ENCODE results near the gene KRT24.
"Not testable (repeated sequence)": the region's sequence is repeated elsewhere in the genome, so short reads cannot be mapped to it uniquely, and the experiment has no call there.

The KRT24 gene

DNA sequence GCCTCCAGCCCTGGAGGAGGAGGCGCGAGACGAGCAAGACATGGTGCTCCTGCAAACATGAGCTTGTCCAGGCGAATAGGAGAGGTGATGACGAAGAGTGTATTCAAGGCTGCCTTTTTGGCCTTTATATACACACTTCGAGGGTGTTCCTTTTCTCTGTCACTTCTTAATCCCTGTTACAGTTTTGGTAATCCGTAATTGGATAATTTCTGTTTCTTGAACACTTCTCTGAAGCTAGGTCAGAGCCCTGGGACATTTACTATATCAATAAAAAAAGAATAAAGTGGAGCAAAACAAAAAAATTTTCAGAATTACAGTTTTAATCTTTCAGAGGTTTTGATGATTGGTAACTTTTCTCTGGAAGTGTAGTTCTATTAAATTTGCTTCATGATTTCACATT lies at the start of gene KRT24:
Gene KRT24, minus strand, starts transcription at position 101 of the 400 bp plus-strand sequence. Its CDS starts 59 bp downstream, at position 42.
- in situ Hi-C loops (cut with HindIII; ENCODE audit: low sequenced_read_pairs) = no loop called here

DNA sequence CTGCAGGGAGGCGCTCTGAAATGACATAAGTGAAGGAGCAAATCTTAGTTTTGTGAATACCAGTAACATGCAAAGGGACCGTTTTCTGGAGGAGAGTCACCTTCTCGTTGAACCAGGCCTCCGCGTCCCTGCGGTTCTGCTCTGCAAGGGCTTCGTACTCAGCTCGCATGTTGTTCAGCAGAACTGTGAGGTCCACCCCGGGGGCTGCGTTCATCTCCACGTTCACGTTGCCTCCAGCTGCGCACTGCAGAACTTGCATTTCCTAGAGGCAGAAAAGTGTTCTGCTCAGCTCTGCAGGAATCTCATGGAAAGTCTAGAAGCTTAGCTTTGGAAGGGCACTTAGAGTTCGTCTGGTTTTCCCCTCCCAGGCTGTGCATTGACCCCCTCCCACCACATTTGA lies 47.5 kb upstream of the KRT24 start:
- in situ Hi-C loops (cut with HindIII; ENCODE audit: low sequenced_read_pairs) = no loop called here

DNA sequence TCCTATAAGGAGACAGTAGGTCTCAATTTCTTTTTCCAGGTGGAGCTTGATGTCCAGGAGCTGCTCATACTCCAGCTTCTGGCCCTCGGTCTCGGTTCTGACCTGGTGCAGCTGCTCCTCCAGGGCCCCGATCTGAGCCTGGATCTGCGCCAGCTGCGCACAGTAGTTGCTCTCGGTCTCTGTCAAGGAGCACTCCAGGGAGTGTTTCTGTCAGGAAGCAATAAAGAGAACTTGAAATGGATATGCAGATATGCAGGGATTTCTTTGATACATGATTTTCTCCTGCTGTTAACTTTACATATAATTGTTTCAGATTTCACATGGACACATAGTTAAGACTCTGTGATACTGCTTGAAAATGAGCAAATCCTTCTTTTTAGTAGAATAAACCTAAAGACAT lies 46.8 kb upstream of the KRT24 start:
- in situ Hi-C loops (cut with HindIII; ENCODE audit: low sequenced_read_pairs) = no loop called here

DNA sequence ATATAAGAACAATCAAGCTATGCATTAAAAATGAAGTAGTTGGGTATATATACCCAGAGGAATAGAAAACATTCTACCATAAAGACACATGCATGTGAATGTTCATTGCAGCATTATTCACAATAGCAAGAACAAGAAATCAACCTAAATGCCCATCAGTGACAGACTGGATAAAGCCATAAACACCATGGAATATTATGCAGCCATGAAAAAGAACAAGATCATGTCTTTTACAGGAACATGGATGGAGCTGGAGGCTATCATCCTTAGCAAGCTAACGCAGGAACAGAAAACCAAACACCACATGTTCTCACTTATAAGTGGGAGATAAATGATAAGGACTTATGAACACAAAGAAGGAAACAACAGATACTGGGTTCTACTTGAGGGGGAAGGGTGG lies 45.1 kb upstream of the KRT24 start:
- in situ Hi-C loops (cut with HindIII; ENCODE audit: low sequenced_read_pairs) = not testable (repeated sequence)

DNA sequence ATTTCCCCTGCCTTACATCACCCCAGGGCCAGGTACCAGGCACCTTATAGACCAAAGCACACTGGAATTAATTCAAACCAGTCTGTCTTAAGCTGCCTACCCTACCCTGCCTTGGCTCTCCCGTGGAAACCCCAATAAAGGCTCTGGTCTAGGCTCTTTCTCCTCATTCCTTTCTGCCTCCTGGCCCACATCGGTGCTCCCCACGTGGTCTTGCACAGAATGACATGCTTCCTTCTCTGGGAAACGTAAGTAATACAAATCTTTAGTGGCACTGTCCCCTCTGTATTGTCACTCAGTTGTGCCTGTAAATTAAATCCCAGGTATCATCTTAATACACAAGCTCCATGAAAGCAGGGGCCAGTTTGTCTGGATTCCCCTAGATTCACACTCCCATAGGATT lies 35.0 kb upstream of the KRT24 start:
- in situ Hi-C loops (cut with HindIII; ENCODE audit: low sequenced_read_pairs) = no loop called here

DNA sequence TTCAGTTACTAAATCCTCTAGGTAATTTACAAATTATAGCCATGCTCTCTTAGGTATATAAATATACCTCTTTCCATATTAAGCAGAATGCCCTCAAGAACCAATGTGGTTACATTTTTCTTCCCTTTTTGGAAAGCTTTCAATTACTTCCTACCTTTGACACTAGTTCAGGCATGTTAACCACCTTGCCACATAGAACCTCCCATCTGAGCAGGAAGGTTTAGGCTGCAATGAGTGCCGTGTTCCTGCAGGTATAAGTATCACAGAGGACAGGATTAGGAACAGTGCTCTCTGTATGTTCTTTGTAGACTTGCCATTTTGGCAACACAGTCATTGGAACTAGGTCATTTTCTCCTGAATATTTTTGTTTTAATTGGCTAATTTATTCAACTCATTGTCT lies 31.5 kb upstream of the KRT24 start:
- in situ Hi-C loops (cut with HindIII; ENCODE audit: low sequenced_read_pairs) = no loop called here

DNA sequence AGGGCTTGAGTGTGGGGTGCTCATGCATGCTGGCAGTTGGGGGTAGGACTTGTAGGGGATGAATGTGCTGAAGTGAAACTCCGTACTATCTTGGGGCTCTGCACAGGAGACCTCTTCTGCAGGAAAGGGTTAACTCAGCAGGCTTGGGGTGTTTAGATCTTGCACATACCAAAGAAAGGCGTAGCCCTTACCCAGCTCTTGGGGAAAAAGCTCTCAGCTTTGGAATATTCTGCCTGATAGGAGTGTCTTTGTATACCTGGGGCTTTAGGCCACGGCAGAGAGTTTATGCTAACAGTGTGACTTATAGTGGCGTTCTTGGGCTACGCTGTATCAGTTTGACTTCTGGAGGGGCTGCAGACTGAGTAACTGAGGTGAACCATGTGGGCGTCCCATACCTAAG lies 30.5 kb upstream of the KRT24 start:
- in situ Hi-C loops (cut with HindIII; ENCODE audit: low sequenced_read_pairs) = no loop called here

DNA sequence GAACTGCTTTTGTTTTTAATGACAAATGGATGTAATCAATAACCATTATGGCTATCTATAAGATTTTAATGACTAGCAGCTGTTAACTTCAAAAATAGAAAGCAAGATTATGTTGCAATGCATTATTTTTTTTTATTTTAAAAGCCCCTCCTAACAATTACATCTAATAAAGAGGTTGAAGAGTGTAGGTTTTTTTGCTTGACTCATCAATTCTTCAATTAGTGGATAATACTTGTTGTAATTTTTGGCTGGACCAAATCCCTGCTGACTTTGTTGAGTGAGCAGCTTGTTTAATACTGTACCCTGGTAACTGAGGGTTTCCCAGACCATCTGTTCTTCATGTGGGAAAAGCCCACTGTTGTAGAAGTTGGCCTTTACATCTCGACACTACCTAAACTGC lies 27.4 kb upstream of the KRT24 start:
- in situ Hi-C loops (cut with HindIII; ENCODE audit: low sequenced_read_pairs) = no loop called here

DNA sequence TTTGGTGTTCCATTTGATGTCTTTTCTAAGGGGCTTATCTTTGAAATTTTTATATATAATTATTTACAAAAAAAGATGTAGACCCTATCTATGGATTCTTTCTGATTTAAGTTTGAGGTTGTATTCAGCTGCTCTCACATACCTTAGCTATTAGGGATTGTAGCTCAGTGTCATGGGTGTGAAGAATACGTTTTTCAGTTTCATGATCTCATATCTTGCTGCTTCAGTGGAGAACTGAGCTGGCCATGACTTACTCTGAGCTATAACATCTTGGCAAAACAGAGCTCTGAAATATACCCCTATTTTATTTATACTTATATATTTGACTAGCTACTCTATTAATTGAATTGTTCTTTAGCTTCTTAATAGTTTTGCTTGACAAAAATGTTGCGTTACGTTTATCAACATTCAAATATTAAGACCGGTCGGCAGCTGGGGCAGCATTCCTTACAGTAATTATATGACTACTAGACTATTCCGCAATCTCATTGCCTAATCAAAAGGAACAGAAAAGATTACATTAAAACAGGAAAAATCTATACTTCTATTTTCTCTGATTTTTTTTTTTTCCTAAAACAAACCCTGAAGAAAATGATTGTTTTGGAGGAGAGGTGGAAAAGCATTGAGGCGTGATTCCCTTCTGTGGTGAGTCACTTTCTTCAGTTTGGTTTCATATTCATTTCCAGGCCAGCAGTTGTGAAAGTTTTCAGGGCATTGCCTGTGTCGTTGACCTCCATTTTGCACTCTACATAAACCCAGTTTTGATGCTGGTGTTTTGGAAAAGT lies 24.1 kb upstream of the KRT24 start:
- in situ Hi-C loops (cut with HindIII; ENCODE audit: low sequenced_read_pairs) = no loop called here

DNA sequence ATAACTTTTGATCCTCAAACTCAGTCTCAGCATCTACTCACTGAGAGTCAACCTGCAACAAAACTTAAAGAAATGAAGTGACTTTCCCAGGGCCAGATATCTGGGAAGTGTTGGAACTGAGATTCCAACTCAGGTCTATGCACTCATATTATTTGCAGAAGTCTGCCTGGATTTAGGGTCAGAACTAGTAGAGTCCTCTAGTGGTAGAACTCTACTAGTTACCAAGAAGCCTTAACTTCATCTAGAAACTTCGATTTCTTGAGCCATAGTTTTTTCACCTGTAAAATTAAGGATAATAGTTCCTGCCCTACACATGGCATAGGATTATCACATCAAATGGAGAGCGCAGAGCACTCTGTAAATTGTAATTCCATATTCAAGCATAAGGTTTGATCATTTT lies 23.4 kb upstream of the KRT24 start:
- in situ Hi-C loops (cut with HindIII; ENCODE audit: low sequenced_read_pairs) = no loop called here

DNA sequence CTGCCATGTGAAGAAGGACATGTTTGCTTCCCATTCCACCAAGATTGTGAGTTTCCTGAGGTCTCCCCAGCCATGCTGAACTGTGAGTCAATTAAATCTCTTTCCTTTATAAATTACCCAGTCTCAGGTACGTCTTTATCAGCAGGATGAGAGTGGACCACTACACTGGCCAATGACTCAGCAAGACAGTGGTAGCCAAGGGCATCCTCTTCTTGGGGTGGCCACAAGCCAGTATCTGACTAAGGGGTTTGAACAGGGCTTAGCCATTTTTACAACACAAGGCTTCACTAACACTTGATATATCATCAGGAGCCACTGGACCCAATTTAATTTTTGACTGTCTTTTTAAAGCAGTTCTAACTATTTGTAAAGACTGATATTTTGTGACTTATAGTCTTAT lies 21.1 kb upstream of the KRT24 start:
- in situ Hi-C loops (cut with HindIII; ENCODE audit: low sequenced_read_pairs) = no loop called here

DNA sequence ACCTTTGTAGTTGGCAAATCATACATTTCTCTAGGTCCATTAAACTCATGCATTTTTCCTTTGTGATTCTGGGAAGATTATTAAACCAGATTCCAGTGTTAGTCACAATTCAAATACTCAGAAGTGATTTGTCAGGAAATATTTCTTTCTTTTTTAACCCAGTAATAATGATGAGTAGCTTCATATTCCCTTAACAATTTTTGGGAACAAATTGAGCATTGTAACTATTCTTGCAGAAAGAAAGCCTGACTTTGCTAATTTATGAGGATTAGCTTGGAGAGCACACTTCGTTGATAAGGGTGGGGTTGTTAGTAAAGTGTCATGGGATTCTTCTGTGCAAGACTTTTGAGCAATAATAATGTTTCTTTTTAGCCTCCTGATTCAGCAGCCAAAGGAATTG lies 18.7 kb upstream of the KRT24 start:
- in situ Hi-C loops (cut with HindIII; ENCODE audit: low sequenced_read_pairs) = no loop called here

DNA sequence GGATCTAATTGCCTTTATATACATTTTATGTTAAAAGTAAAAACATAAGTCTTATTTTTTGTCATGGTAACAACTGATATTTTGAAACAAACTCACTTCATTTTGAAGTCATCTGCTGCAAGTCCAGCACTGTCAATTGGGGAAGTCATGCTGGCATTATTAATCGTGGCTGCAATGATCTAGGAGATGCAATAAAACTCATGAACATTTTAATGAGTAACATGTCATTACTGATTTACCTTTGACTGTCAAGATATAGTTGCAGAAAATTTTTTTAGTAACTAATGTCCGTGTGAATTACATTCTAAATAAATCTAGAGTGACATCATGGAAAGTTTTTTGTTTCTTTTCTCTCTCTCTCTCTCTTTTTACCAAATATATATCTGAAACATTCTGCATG lies 17.3 kb upstream of the KRT24 start:
- in situ Hi-C loops (cut with HindIII; ENCODE audit: low sequenced_read_pairs) = no loop called here

DNA sequence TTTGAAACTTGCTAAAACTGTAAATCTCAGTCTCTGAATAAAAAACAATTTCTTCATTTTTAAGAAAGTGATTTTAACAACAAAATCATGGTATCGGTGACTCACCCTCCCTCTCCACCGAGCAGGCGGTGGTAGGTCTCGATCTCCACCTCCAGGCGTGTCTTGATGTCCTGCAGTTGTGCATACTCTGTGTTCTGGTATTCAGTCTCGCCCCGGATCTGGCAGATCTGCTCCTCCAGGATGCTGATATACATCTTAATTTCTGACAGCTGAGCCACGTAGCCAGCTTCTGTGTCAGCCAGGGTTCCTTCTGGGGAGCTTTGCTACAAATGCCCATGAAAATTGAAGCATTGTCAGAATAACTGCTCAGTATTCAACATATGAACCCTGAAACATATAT lies 15.4 kb upstream of the KRT24 start:
- in situ Hi-C loops (cut with HindIII; ENCODE audit: low sequenced_read_pairs) = no loop called here

DNA sequence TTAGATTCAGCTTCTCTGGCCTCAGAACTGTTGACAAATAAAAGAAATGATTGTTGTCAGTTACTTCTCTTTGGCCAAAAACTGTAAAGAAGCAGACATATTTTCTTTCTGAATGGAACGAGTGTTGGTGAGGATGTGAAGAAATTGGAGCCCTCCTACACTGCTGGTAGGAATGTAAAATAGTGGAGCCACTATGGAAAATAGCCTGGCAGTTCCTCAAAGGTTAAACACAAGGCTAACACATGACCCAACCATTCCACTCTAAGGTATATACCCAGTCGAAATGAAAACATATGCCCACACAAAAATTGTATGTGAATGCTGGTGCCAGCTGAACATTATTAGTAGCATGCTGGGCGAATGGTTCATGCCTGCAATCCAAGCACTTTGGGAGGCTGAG lies 14.2 kb upstream of the KRT24 start:
- in situ Hi-C loops (cut with HindIII; ENCODE audit: low sequenced_read_pairs) = no loop called here

DNA sequence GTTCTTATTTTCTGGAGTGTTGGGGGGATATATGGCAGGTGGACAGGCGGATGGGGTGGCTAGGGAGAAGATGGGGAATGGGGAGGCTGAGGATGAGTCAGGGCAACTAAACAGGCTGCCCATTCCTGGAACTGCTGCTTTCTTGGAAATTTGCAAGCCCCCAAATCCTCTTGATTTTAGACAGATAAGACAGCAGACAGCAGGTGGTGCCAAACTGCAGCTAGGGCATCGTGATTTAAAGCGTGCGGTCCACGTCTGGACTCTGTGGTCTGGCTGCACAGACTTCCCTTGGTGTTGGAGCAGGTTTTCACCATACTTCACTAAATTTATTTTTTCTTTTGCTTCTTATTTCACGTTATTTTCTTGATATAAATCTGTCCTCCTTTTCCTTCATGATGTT lies 10.9 kb upstream of the KRT24 start:
- in situ Hi-C loops (cut with HindIII; ENCODE audit: low sequenced_read_pairs) = no loop called here

DNA sequence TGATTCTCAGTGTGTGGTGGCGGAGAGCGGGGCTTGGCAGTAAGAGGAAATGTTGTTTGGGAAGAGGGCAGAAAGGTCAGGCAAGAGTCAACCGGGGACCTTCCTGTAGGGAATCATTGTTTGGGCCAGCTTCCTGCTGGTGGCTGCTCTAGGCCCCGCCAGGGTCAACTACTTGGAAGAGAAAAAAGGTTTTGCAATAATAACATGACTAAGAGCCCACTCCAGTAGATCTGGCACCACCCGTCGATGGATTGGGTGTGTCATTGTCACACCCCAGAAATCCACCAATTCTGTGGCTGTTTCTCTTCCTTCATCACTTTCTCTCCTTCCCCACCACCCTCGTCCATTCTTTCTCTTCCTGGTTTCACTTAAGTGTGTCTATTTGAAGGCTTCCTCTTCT lies 4.2 kb upstream of the KRT24 start:
- in situ Hi-C loops (cut with HindIII; ENCODE audit: low sequenced_read_pairs) = no loop called here

DNA sequence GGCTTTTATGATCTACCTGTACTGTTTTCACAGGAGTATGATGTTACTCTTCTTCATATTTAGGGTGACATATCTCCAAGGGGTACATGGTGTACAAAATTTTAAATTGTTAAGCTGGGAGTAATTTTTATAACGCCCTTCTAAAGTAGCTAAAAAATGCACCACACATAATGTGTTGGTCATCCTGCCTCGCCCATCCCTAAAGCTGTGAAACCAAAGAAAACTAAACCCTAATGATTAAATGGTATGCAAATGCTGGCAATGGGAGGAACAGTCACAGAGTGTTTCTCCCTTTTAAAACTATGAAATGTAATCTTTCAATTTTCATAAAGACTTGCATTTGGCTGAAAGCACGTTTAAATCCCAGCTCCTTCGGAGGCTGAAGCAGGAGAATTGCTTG lies 2.0 kb upstream of the KRT24 start:
- in situ Hi-C loops (cut with HindIII; ENCODE audit: low sequenced_read_pairs) = no loop called here

DNA sequence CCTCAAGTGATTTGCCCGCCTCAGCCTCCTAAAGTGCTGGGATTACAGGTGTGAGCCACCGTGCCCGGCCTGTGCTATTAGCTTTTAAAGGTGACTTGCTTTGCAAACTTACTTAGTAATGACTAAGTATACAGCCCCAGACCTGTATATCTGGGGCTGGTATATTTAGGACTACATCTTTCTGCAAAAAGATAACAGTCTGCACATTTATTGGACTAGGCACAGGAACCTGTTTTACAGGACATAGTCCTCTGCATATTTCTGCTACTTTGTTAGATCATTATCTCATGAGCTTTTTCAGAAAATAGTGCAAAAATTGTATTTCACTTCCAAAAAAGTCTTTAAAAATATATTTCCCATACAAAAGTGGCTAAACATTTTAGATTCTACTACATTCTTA lies 1.3 kb downstream of the KRT24 start:
- in situ Hi-C loops (cut with HindIII; ENCODE audit: low sequenced_read_pairs) = no loop called here

DNA sequence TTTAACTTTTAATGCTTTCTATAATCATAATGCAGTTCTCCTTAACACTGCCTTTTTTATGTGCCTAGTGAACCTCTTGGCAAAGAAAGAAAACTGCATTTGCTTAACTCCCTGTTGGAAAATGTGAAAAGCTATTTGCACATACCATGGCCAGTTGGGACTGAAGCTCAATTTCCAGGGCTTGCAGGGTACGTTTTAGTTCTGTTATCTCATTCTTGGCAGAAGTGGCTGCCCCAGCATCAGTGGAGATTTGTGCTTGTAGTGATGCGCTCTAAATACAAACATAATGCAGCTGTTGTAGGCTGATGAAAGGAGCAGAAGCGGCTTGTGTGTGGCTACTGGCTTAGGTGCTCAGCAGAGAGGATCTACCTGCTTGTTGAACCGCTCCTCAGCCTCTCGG lies 3.7 kb downstream of the KRT24 start:
- in situ Hi-C loops (cut with HindIII; ENCODE audit: low sequenced_read_pairs) = no loop called here

DNA sequence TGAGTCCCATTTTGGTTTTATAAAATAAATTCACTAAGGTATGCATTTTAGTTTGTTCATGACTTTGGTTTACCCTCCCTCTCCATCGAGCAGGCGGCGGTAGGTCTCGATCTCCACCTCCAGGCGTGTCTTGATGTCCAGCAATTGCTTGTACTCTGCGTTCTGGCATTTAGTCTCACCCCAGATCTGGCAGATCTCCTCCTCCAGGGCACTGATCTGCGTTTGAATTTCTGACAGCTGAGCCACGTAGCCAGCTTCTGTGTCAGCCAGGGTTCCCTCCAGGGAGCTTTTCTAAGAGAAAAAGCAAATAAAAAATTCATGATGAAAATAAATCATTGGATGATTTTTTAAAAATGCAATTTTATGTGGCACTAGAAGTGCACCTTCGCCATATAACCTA lies 4.2 kb downstream of the KRT24 start:
- in situ Hi-C loops (cut with HindIII; ENCODE audit: low sequenced_read_pairs) = no loop called here

DNA sequence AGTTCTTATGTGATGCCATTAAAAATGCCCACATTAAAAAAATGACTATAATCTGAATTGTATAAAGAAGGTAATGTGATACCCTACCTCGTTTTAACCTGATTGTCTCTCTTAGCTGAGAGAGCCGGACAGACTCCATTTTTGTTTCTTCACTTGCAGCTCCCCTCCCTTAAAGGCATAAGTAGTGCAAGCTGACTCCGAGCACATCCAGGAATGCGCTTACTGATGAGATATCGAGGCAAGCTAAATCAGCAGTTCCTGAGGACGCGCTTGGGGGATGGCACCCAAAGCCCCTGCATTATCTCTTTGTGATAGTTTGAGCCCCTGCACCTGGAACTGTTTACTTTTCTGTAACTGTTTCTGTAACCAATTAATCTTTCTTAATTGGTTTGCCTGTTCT lies 6.3 kb downstream of the KRT24 start:
- in situ Hi-C loops (cut with HindIII; ENCODE audit: low sequenced_read_pairs) = no loop called here

DNA sequence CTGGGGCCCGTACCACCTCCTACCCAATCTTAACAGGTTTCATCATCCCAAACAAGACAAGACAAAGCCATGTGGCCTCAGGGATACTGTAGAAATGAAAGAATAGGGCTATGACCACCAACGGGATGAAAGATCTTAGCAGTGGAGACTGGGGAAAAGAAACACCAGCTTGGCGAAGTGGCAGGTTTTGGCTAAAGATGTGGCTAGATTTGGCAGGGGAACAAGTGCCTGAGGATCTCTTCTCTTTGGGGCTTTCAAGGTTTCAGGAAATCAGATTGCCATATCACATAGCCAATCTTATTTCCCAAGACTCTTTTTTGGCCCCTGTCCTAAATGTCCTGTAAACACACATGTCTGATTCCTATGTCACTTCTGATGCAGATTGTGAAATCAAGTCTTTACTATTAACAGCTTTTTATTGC lies 6.9 kb downstream of the KRT24 start:
- in situ Hi-C loops (cut with HindIII; ENCODE audit: low sequenced_read_pairs) = no loop called here
